Gastrocnemius medialis (tissue), 4 donors: ENCODE measurements around the gene SLC43A2. TPM values are rescaled to one million over a fixed set of nuclear protein-coding genes. Genes with fewer than 3 reads are reported as not detected.

ENCODE experiments used
- ATAC-seq, 2 donors: fragments of 150-250 bp; one replicate each; pipeline ENCODE4 v1.9.1; 2016
- DNase-seq, 2 donors: peaks; one replicate each; pipeline ENCODE4 v3.0.0-alpha.2; 2019
- H3K27ac ChIP-seq, 4 donors: fragments of 200-600 bp; sonication (generic); 1 replicate in 1 of 4; 2 replicates in 3 of 4; pipeline ENCODE4 v1.5.1; 2016 to 2018; ENCODE audit warnings: mild to moderate bottlenecking in 2 of 4, moderate library complexity in 1 of 4
- H3K27me3 ChIP-seq, 3 donors: fragments of 200-600 bp; sonication (generic) in 2 of 3; 1 replicate in 1 of 3; 2 replicates in 2 of 3; pipeline versions ENCODE4 v1.5.1 to v1.6.0; 2016 to 2019; ENCODE audit warnings: mild to moderate bottlenecking in 1 of 3, moderate library complexity in 1 of 3
- H3K36me3 ChIP-seq, 2 donors: fragments of 200-600 bp; sonication (generic) in 1 of 2; one replicate each; pipeline ENCODE4 v1.5.1; 2017 to 2018
- H3K4me1 ChIP-seq, 2 donors: fragments of 200-600 bp; sonication (generic) in 1 of 2; one replicate each; pipeline ENCODE4 v1.5.1; 2016 to 2017; ENCODE audit warnings: mild to moderate bottlenecking in 2 of 2
- H3K4me3 ChIP-seq, 4 donors: fragments of 200-600 bp; sonication (generic) in 3 of 4; 1 replicate in 1 of 4; 2 replicates in 3 of 4; pipeline ENCODE4 v1.5.1; 2016 to 2019; ENCODE audit warnings: mild to moderate bottlenecking in 2 of 4
- H3K9me3 ChIP-seq, 3 donors: fragments of 200-600 bp; sonication (generic) in 2 of 3; 1 replicate in 1 of 3; 2 replicates in 2 of 3; pipeline ENCODE4 v1.5.1; 2016 to 2019
- CTCF ChIP-seq, 5 experiments: fragments of 450-650 bp in 3 of 5; fragments of 200-600 bp in 2 of 5; sonication (generic) in 2 of 5; IDR thresholded peaks in 4 of 5; conservative IDR thresholded peaks in 1 of 5; 1 replicate in 4 of 5; 2 replicates in 1 of 5; pipeline ENCODE4 v1.5.1; 2016 to 2019; ENCODE audit warnings: antibody characterized with exemption in 5 of 5, mild to moderate bottlenecking in 3 of 5, moderate library complexity in 3 of 5
- POLR2A ChIP-seq, 2 donors: fragments of 450-650 bp; IDR thresholded peaks; one replicate each; pipeline ENCODE4 v1.6.1; 2017; ENCODE audit warnings: antibody characterized with exemption in 2 of 2, mild to moderate bottlenecking in 2 of 2, moderate library complexity in 2 of 2
- in situ Hi-C, 4 donors: fragments of 200-750 bp; cut with MboI; loops; one replicate each; pipeline versions ENCODE4 v1.15.0 to v1.8.0; 2017; ENCODE audit warnings: low sequenced_read_pairs in 4 of 4
- intact Hi-C: fragments of 100-400 bp; cut with DNase I; formaldehyde crosslinking; loops from one replicate; pipeline ENCODE4 v1.15.1; 2023; ENCODE audit warnings: low total_unique reads
- total RNA-seq, 4 donors: library from RNA; depleted of rRNA; stranded (reverse); fragments of >200 nt; gene quantifications; one replicate each; pipeline versions ENCODE4 v1.1.0 to v1.2.3, GENCODE V29; 2016

The SLC43A2 gene
- total RNA-seq, 4 donors from 2014 or later = 26.9 to 96.9 (median 55.2) TPM

- ATAC-seq = no peak
- Histone ChIP-seq H3K4me3 (no peak overlapping the region), H3K36me3 (peaks cover 0 to 6% of the 10 kb centered on the region in 2 donors), H3K9me3 (no peaks in the 10 kb centered on the region), H3K4me1 (peaks cover 8 to 17% of the 10 kb centered on the region in 2 donors), H3K27ac (peak overlapping the region in 3 of 4 donors; percentile 9 to 39 (median 14)), H3K27me3 (no peaks in the 10 kb centered on the region)
- TF ChIP-seq POLR2A (IDR thresholded peaks at IDR 0.05) (no peak), CTCF (IDR thresholded peaks at IDR 0.05 in 4 of 5, conservative IDR thresholded peaks at IDR 0.05 in 1 of 5) (no peak)
- intact Hi-C loops = no loop called here
- no peak for DNase-seq
- in situ Hi-C loops = no loop called here
Measured at GRCh38 chr17:1607971-1608320, 20.7 kb downstream of the SLC43A2 start.

GRCh38 chr17:1606352-1606985 is 22.2 kb downstream of the SLC43A2 start:
- no peak for TF ChIP-seq POLR2A (IDR thresholded peaks at IDR 0.05)
- TF ChIP-seq CTCF (IDR thresholded peaks at IDR 0.05 in 4 of 5, conservative IDR thresholded peaks at IDR 0.05 in 1 of 5) = no peak
- H3K27me3 ChIP-seq = no peaks in the 10 kb centered on the region
- ATAC-seq = no peak
- in situ Hi-C loops (no loop called here), intact Hi-C loops (no loop called here)
- H3K27ac ChIP-seq = peak overlapping the region in 3 of 4 donors; percentile 66 to 77 (median 77)
- no peak overlapping the region for H3K4me3 ChIP-seq
- H3K9me3 ChIP-seq = no peaks in the 10 kb centered on the region
- peaks cover 8 to 17% of the 10 kb centered on the region in 2 donors for H3K4me1 ChIP-seq
- peaks cover 0 to 5% of the 10 kb centered on the region in 2 donors for H3K36me3 ChIP-seq
- DNase-seq = no peak

GRCh38 chr17:1605681-1606351 is 22.8 kb downstream of the SLC43A2 start:
- Histone ChIP-seq H3K4me3 (no peak overlapping the region), H3K27me3 (no peaks in the 10 kb centered on the region), H3K9me3 (no peaks in the 10 kb centered on the region), H3K4me1 (peaks cover 8 to 17% of the 10 kb centered on the region in 2 donors), H3K36me3 (peaks cover 0 to 7% of the 10 kb centered on the region in 2 donors), H3K27ac (peak overlapping the region; percentile 22 to 77 (median 72))
- no peak for TF ChIP-seq POLR2A (IDR thresholded peaks at IDR 0.05)
- TF ChIP-seq CTCF (IDR thresholded peaks at IDR 0.05 in 4 of 5, conservative IDR thresholded peaks at IDR 0.05 in 1 of 5) = no peak
- peak; percentile 37 to 43 for ATAC-seq
- DNase-seq = no peak
- intact Hi-C loops = no loop called here
- in situ Hi-C loops = no loop called here

DNA sequence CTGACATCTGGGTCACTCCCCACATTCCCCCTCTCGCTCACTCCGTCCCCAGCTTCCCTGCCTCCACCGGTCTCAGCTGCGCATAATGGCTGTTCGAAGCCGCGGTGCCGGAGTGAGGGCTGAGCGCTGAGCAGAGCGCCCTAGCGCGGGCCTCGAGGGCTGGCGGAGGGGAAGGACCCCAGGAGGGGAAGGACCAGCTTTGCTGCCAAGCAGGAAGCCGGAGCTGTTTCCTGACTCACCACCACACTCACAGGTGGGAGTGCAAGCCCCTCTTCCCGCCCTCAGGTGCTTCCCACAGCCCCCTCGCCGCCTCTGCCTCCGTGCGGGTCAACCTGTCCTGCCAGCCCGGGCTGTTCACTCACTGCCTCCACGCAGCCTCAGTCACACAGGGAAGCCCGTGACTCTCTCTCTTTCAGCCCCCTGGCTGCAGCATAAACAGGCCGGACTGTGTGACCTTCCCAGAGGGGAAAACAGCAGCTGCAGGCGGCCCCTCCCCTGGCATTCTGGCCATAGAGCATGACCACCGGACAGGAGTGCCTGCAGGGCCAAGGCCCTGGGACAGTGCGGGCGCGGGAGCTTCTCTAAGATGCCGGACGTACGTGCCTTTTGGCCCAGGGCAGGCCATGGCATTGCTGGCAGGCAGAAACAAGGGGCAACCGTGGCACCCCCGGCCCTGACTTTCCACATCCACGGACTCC is 23.7 kb downstream of the SLC43A2 start:
- intact Hi-C loops = no loop called here
- H3K4me3 ChIP-seq = peak overlapping the region in 2 of 4 donors; percentile 15 to 17
- H3K27ac ChIP-seq = peak overlapping the region; percentile 22 to 77 (median 72)
- no peaks in the 10 kb centered on the region for H3K9me3 ChIP-seq
- in situ Hi-C loops = no loop called here
- no peak for TF ChIP-seq CTCF (IDR thresholded peaks at IDR 0.05 in 4 of 5, conservative IDR thresholded peaks at IDR 0.05 in 1 of 5)
- peak; percentile 35 to 42 for TF ChIP-seq POLR2A (IDR thresholded peaks at IDR 0.05)
- peaks cover 8 to 17% of the 10 kb centered on the region in 2 donors for H3K4me1 ChIP-seq
- no peaks in the 10 kb centered on the region for H3K27me3 ChIP-seq
- peak; percentile 56 to 81 for ATAC-seq
- peaks cover 0 to 7% of the 10 kb centered on the region in 2 donors for H3K36me3 ChIP-seq
- peak in 1 of 2 donors; percentile 47 for DNase-seq
